ENCODE measurements around the gene KCNMA1. TPM values are rescaled to one million over a fixed set of nuclear protein-coding genes. Genes with fewer than 3 reads are reported as not detected.
"Not testable (repeated sequence)": the region's sequence is repeated elsewhere in the genome, so short reads cannot be mapped to it uniquely, and the experiment has no call there.

Gene KCNMA1
- total RNA-seq, 1 donor from 2014 or later = 15.8 TPM

DNA sequence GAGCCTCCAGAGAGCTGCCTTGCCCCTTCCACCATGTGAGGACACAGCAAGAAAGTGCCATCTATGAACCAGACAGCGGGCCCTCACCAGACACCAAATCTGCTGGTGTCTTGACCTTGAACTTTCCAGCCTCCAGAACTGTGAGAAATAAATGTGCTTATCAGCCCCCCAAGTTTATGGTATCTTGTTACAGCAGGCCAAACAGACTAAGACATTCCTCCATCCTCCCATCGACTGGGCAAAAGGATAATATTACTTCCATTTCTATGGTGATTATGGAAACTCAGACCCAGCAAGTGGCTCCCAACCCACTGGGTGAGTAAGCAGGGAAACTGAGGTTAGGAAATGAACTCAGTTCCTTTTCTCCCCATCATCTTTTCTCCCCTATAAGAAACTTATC, 288.4 kb downstream of the KCNMA1 start:
- DNase-seq (ENCODE audit: low read depth) (no peak), FAIRE-seq (no peak)
- no peaks in the 10 kb centered on the region for H3K27me3 ChIP-seq (ENCODE audit: control insufficient read depth, insufficient read depth, low read length)
- no peak overlapping the region for H3K4me3 ChIP-seq (ENCODE audit: low read depth, low read length)
- no peaks in the 10 kb centered on the region for H3K36me3 ChIP-seq (ENCODE audit: control insufficient read depth, insufficient read depth, low read length)
- TF ChIP-seq, protein P1, sequence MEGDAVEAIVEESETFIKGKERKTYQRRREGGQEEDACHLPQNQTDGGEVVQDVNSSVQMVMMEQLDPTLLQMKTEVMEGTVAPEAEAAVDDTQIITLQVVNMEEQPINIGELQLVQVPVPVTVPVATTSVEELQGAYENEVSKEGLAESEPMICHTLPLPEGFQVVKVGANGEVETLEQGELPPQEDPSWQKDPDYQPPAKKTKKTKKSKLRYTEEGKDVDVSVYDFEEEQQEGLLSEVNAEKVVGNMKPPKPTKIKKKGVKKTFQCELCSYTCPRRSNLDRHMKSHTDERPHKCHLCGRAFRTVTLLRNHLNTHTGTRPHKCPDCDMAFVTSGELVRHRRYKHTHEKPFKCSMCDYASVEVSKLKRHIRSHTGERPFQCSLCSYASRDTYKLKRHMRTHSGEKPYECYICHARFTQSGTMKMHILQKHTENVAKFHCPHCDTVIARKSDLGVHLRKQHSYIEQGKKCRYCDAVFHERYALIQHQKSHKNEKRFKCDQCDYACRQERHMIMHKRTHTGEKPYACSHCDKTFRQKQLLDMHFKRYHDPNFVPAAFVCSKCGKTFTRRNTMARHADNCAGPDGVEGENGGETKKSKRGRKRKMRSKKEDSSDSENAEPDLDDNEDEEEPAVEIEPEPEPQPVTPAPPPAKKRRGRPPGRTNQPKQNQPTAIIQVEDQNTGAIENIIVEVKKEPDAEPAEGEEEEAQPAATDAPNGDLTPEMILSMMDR (IDR thresholded peaks at IDR 0.05; ENCODE audit: insufficient read depth, low read length, severe bottlenecking) = no peak

DNA sequence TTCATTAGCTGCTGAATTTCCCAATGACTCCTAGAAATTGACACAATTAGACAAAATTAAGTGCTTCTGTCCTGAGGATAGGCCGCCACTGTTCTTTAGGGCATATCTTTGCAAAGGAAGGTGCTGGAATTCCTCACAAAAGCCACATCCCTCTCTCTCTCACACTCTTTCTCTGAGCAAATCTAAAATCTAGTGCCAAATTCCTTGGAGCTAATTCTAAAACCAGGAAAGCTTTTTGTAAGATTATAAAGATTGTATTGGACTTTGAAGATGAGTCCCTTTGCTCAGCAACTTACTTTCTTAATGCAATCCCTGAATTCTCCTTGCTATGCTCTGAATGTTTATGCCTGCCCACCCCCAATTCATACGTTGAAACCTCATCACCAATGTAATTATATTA, 288.9 kb downstream of the KCNMA1 start:
- no peaks in the 10 kb centered on the region for H3K36me3 ChIP-seq (ENCODE audit: control insufficient read depth, insufficient read depth, low read length)
- no peaks in the 10 kb centered on the region for H3K27me3 ChIP-seq (ENCODE audit: control insufficient read depth, insufficient read depth, low read length)
- no peak for DNase-seq (ENCODE audit: low read depth)
- no peak for FAIRE-seq
- TF ChIP-seq, protein P1 (IDR thresholded peaks at IDR 0.05; ENCODE audit: insufficient read depth, low read length, severe bottlenecking) = no peak
- H3K4me3 ChIP-seq (ENCODE audit: low read depth, low read length) = no peak overlapping the region

DNA sequence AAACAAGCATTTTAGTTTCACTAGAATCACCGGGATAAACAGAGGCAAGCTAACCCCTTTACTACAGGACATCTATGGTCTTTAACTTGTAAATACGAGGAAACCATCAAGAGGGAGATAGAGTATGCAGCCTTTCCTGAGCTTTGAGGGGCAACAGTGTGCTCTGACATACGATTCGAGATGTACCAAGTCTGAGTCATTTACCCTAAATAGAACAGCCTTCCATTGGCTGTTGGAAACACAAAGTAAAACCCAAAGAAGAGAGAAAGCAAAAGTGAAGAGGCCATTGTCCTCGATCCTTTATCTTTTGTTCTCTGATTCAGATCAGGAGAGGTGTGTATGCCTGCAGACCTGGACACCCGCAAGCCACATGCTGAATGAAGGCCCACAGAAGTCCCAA, 289.5 kb downstream of the KCNMA1 start:
- no peak for FAIRE-seq
- no peaks in the 10 kb centered on the region for H3K27me3 ChIP-seq (ENCODE audit: control insufficient read depth, insufficient read depth, low read length)
- H3K4me3 ChIP-seq (ENCODE audit: low read depth, low read length) = no peak overlapping the region
- no peak for DNase-seq (ENCODE audit: low read depth)
- TF ChIP-seq, protein P1 (IDR thresholded peaks at IDR 0.05; ENCODE audit: insufficient read depth, low read length, severe bottlenecking) = no peak
- no peaks in the 10 kb centered on the region for H3K36me3 ChIP-seq (ENCODE audit: control insufficient read depth, insufficient read depth, low read length)

DNA sequence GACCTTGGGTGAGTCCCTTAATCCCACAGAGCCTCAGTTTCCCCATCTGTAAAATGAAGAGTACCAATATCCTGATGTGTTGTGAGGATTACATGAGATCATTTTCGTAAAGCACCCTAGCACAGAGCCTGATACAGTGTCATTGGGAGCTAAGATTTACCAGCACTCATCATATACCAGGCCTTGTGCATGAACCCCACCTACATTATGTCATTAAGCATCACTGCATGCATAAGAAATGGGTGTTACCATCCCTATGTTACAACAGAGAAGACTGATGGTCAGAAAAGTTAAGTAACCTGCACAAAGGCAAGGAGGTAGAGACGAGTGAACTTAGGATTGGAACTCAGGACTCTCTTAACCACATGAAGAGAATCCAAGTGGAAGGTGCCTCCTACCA, 290.6 kb downstream of the KCNMA1 start:
- no peak for DNase-seq (ENCODE audit: low read depth)
- Histone ChIP-seq H3K4me3 (ENCODE audit: low read depth, low read length) (no peak overlapping the region), H3K27me3 (ENCODE audit: control insufficient read depth, insufficient read depth, low read length) (no peaks in the 10 kb centered on the region), H3K36me3 (ENCODE audit: control insufficient read depth, insufficient read depth, low read length) (no peaks in the 10 kb centered on the region)
- TF ChIP-seq, protein P1 (IDR thresholded peaks at IDR 0.05; ENCODE audit: insufficient read depth, low read length, severe bottlenecking) = no peak
- FAIRE-seq = no peak

DNA sequence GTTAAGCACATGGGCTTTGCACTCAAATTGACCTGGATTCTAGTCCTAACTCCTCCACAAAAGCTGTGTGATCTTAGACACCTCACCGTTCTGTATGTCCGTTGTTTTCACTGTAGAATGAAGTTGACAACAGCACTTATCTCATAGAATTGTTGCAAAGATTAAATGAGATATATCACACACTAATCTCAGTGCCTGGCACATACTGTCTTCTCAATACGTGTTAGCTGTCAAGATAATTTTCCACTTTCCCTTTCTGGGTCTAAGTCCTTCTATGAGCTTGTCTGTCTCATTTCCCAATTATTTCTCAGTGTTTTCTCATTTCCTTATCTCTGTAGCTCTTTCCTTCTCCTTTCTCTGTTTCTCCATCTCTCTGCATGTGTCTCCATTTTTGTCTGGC, 296.6 kb downstream of the KCNMA1 start:
- Histone ChIP-seq H3K4me3 (ENCODE audit: low read depth, low read length) (no peak overlapping the region), H3K36me3 (ENCODE audit: control insufficient read depth, insufficient read depth, low read length) (no peaks in the 10 kb centered on the region), H3K27me3 (ENCODE audit: control insufficient read depth, insufficient read depth, low read length) (no peaks in the 10 kb centered on the region)
- no peak for DNase-seq (ENCODE audit: low read depth)
- no peak for FAIRE-seq
- TF ChIP-seq, protein P1 (IDR thresholded peaks at IDR 0.05; ENCODE audit: insufficient read depth, low read length, severe bottlenecking) = no peak

DNA sequence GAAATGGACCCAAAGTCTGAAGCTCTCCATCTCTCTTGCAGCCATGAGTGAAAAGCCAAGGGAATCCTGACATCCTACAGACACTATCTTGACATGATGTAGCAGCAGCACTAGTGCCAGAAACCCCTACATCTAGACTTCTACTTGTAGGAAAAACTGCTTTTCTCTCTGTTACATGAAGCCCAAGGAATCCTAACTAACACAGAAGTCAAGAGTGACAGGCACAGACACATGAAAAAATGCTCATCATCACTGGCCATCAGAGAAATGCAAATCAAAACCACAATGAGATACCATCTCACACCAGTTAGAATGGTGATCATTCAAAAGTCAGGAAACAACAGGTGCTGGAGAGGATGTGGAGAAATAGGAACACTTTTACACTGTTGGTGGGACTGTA, 297.7 kb downstream of the KCNMA1 start:
- H3K4me3 ChIP-seq (ENCODE audit: low read depth, low read length); H3K36me3 ChIP-seq (ENCODE audit: control insufficient read depth, insufficient read depth, low read length); H3K27me3 ChIP-seq (ENCODE audit: control insufficient read depth, insufficient read depth, low read length); DNase-seq (ENCODE audit: low read depth); FAIRE-seq: not testable (repeated sequence)

Data from bronchial epithelial cell (primary cell).